ENCODE results near the gene UTS2R.
A peak's percentile ranks its signal among the peaks of the same experiment; 100 is the strongest.

UTS2R gene

DNA sequence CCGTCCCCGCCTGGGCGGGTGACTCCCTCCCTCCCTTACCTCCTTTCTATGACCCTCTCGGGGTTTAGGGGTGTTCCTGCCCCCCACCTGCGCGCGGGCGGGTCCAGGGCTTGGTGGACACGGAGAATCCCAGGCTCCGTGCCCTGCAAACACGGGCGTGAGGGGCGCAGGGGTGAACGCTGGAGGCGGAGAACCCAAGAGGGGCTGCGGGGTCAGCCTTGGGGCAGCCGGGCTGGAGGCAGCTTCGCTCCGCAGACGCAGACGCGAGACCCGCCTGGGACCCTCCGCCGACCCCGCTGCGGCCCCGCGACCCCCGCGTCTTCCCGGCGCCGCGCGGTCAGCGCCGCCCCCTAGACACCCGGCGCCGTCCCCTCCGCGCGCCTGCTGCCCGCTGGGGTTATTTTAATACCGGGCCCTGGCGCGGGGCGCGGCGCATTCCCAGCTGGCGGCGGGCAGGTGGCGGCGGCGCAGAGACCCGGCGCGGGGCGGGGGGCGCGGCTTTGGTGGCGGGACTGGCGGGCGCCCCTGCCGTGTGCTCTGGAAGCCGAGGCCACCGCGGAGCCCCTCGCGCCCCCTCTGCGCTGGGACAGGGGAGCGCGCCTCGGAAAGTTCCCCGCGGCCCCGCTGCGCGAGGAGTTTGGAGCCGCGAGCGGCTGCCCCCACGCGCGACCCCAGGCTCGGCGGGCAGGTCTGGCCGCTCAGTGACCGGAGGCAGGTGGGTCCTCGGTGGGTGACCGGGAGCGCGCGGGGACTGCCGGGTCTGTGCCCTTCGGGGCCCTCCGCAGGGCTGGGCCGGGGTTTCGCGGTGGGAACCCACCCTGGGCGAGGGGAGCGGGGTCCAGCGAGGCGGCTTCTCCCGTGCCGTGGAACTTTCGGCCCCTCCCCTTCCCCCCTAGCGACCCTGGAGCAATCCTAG lies at the start of gene UTS2R:
UTS2R (plus strand) TSS at position 433 of the 916 bp plus-strand sequence. CDS start 2,560 bp downstream, outside the sequence.
- no peak for DNase-seq

DNA sequence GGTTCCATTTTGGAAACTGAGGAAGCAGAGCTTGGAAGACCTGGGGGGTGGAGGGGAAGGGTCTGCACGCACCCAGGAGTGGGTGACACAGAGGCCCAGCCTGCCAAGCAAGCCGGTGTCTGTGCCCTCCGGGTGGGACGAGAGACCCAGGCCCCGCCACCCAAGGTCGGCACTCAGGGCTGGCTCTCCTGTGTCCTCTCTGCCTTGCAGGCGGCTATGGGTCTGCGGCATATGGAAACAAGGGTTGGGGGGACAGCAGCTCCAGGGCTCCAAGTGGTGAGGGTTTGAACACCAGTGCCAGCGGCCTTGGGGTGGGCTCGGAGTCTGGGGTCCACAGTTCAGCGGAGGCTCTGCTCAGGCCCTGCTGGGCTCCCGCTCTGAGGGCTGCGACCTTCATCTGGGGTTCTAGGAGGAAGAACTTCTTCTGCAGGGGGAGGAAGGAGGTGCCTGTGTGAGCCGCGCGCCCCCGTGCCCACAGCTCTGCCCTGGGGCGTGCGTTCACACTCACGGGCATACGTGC lies 49.6 kb upstream of the UTS2R start:
- DNase-seq, result no peak

DNA sequence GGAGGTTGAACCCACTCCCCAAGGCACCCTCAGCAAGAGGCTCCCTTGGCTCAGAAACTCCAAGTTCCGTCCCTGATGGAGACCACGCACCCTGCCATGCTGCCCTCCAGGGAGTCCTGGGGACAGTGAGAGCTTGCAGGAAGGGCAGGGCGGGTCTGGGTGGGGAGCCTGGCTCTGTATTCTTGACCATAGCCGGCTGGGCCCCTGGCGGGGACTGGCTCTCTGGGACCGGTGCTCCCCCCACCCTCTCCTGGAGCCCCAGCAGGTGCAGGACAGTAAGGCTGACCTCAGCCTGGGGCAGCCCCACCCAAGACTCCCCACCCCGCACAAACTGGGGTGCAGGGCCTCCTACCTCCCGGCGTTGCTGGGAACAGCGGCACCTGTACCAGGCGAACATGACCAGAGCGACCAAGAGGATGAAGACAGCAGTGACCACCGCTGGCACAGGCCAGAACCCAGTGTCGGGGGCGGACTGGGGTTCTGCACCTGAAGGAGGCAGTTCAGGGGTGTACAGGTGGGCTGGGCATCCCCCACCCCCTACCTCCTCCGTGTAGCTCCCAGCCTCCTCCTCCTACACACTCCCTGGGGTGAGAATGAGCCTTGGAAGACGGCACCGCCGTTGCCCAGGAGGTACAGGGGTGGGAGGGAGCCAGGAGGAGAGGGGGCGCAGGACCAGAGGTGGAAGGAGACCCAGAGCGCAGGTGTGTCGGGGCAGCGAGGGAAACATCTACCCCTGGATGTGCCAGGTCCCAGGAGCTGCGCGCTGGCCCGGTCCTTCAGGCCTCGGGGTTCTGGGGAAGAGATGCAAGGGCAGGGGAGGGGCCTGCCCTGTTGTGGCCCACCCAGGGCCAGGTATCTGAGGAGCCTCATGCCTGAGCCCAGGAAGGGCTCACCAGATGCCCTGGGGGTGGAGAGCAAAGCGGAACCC lies 48.8 kb upstream of the UTS2R start:
- DNase-seq, result no peak

DNA sequence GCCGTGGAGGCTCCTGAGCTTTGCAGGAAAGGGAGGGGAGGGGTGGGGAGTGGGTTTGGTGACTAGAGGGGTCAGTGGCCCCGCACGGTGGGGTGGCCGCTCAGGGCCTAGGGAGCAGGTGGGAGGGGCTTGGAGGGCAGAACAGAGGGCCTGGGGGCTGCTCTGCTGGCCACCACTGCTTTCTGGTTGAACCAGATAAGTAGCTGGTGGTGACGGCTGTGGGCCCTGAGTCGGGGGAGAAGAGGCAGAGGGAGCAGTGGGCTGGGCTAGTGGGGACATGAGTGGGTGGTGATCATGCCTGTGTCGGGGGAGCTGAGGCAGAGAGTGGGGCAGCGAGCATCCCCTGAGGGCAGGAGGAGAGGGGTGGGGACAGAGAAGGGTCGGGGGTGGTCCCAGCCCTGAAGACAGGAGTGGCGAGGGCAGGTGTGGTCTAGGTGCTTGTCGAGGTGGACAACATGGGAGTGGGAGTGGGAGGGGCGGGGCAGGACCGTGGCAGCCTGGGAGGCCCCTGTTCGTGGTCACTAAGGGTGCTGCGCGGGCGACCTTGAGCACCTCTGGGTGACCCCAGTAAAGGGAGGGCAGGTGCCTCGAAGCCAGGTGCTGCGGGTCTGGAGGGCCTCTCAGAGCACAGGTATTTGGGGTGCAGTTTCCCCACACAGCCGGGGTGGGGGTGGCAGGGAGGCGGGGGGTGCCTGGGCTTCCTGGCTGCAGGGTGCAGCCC lies 47.9 kb upstream of the UTS2R start:
- DNase-seq, result no peak

DNA sequence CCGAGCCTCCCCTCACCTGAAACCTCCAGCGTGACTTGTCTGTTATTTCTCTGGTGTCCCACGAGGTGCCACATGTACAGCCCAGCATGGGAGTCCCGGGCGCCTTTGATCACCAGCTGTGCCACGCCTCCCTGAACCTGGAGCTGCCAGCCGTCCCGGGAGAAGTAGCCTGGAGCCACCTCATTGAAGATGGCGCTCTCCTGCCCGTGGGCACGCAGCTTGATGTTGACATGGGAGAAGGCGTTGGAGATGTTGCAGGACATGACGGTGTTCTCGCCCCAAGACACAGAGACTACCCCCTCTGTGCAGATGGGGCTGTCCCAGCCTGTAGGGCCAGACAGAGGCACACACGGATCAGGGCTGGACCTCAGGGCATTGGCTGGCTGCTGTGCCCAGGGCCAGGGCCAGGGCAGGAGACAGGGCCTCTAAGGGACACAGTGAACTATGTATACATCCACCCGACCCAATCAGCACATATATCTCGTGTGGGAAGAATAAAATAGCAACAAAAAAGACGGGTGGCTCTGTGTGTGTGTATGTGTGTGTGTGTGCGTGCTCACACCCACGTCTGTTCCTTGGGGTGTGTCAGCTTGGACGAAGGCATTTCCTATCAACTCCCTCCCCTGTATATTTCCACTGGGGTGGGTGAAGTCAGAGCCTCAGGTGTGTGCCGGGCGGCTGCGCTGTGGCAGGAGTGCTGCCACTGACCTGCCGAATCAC lies 46.8 kb upstream of the UTS2R start:
- DNase-seq, result no peak

DNA sequence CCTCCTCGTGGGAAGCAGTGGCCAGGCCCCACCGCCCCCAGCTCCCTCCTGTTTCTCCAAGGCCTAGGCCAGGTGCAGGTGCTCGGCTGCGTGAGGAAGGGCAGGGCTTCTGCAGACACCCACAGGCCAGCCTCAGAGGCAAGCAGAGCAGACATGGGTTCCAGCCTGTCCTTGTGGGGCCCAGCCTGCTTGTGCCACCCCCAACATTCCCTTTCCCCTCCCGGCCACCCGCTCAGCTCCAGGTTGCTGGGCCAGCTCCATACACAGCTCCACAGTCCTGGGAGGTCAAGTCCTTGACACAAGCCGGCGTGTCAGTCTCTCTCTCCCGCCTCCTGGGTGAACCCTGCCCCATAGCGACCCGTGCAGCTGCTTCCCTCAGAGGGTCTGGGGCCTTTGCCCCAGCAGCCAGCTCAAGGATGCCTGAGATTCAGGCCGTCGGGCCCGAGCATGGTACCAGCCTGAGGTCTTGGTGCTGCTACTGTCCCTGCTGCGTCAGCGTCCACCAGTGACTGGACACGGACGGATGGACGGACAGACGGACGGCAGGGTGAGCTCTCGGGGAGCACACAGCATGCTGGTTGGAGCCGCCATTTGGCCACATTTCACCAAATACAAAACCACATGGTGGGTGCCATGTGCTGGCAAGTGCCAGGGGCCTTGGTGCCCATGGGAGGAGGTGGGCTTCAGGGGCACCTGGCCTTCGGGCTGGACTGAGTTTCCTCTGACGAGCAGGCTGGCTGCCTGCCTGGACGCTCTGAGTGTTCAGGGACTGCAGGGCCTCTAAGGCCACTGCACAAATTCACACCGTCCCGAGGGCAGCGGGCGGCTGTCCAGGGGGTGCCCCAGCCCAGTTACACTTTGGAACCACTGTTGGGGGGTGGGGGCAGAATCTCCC lies 46.0 kb upstream of the UTS2R start:
- DNase-seq, result no peak

DNA sequence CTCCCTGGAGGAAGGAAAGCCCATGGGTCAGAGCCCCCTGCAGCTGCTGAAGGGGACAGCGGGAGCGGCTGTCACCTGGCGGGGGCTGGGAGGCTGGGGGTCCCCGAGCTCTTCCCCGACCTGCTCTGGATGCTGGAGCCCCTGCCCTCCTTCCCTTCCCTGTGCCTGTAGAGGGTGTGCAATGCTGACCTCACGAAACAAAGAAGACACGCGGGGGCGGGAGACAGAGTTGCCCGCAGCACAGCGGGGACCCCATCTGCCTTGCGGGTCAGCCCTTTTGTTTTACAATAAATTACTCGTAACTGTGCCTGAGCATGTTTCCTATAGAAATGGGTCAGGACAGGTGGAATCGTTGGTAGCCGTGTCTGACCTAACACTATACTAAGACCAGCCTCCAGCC lies 44.3 kb upstream of the UTS2R start:
- no peak for DNase-seq

DNA sequence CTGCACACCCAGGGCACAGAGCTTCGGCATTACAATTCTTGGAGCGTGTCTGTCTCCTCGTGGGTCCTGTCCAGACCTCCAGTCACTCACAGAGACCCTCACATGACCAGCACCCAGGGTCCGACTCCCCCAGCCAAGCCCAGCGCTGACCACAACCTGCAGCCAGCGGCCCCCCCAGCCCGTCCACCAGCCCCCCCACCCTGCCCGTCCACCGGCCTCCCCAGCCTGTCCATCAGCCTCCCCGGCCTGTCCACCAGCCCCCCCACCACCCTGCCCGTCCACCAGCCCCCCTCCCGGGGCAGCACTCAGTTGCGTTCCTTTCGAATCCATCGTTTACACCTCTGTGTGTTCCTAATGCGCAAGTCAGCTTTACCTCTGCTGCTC lies 43.8 kb upstream of the UTS2R start:
- DNase-seq, result no peak

DNA sequence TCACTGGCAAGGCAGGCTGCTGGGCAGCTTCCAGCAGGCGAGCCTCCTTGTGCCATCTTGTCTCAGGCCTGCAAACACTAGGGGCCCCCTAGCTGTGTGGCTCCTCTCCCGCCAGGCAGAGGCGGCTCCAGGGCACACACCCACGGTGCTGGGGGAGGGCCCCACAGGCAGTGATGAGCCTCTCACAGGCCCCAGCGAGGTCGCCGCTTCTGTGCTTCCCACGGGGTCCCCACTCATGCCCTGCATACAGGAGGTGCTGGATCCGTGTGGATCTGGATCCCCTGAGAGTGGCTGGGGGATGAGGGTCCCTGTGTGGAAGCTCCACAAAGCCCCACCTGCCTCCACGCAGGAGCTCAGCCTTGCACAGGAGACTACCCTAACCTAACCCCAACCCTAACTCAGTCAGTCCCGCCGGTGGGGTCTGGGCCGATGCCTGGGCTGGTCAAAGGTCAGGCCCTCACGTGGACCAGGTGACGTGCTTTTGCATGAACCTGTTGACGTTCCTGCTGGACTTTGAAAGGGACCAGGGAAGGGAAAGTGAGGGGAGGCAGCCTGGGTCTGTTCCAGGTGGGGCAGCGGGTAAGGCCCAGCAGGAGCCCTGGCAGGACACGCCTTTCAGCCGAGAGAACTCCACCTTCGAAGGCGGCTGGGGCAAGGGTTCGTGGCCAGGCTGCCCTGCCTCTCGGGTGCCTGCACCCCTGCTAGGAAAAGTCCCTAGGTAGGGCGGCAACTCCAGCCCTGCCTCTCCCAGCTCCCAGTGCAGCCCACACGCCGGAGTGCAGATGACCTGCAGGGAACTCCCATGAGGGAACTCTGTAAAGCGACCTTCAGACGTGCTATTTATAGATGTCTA lies 43.2 kb upstream of the UTS2R start:
- no peak for DNase-seq

DNA sequence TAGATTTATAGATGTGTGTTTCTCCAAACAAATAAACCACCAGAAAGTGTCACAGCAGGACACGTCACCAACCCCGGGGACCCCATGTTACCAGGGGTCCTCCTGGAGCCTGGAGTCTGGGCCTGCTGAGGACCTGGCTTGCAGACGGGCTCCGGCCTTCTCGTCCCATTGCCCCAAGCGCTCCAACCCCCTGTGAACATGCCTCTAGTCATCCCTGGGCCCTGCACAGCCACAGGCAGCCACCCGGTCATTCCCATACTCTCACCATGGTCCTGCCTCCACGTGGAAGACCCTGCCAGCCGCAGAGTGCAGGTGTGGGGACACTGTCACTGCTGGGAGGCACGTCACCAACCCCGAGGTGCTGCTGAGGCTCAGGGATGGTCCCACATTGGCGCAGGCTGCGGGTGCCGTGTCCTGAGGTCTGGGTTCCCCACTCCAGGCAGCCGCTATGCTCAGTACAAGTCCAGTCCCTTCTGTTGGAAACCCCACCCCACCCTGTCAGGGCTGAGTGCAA lies 42.5 kb upstream of the UTS2R start:
- DNase-seq, result no peak

DNA sequence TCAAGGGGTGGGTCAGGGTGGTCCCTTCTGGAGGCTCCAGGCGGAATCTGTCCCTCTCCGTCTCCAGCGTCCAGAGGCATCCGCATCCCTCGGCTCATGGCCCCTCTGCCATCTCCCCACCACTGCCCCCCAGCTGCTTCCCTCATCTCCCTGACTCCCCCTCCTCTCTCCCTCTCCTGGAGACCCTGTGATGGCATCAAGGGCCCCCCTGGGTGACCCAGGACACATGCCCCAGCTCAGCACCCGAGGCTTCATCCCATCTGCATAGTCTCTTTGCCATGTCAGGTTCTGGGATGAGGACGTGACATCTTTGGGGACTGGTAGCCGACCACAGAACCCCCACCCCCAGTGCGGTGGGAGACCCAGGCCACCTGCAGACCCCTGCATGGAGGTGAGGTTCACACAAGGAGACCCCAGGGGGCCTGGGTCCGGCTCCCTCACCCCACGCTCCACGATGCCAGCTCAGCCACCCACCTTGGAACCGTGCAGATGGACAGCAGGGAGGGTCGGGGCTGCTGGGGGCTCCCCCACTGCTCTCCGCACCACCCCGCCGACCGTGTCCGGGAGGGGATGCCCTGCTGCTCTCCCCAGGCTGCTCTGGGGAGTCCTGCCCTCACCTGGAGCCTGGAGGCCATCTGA lies 41.8 kb upstream of the UTS2R start:
- no peak for DNase-seq

DNA sequence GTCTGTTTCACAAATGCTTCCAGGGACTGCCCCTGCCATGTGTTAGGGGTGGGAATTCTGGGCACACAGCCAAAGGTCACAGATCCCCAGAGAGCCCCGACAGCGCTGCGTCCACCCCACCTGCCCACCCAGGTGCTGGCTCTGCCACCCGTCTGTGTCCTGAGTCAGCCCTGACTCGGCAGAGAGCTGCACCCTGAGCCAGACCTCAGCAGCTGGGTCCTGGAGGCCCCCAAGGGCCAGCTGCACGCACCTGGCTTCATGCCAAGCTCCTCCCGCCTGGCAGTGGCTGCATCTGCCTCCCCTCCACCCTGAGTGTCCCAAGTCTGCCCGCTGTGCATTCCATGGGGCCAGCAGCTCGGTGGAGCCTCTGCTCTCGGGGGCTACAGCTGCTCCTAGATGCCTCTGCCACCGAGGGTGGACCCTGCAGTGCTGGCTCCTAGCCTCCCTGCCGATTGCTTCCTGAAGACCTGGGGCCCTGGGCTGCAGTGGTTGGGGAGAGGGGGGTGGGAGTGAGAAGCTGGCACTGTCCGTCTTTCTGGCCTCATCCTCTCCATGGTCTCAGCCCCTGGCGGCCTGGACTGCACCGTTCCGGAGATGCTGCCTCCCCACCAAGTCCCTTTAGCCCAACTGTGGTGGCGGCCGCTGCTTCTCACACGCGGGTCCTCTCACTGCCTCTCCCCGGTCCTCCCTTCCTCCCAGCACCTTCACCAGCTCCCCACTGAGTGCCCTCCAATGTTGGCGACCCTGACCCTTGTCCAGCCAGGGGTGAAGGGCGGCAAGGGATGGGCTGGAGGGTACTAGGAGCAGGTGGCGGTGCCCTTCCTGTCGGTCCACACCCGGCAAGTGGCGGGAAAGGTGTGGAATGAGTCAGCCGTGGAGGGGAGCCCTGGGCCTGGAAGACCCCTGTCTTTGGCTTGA lies 41.0 kb upstream of the UTS2R start:
- DNase-seq, result no peak

DNA sequence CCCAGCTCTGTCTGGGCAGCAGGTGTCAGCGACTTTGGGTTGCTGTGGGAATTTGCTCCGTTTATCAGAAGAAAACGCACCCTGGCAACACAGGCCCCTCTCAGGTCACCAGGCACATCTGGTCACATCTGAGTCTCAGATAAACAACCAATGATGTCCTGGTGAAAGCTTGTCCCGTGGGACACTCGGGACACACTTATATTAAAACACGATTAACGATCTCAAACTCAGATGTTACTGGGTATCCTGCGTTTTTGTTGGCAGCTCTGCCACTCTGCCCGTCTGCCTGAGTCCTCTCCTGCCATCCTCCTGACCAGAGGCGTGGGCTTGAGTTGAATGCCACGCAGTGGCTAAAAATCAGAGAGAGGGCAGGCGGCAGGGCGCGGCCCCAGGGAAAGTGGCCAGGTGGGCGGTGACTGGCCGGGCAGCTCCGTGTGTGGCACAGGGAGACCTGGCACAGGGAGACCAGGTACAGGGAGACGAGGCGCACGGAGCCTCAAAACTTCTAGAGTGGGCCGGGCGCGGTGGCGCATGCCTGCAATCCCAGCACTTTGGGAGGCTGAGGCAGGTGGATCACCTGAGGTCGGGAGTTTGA lies 40.1 kb upstream of the UTS2R start:
- DNase-seq, result no peak

DNA sequence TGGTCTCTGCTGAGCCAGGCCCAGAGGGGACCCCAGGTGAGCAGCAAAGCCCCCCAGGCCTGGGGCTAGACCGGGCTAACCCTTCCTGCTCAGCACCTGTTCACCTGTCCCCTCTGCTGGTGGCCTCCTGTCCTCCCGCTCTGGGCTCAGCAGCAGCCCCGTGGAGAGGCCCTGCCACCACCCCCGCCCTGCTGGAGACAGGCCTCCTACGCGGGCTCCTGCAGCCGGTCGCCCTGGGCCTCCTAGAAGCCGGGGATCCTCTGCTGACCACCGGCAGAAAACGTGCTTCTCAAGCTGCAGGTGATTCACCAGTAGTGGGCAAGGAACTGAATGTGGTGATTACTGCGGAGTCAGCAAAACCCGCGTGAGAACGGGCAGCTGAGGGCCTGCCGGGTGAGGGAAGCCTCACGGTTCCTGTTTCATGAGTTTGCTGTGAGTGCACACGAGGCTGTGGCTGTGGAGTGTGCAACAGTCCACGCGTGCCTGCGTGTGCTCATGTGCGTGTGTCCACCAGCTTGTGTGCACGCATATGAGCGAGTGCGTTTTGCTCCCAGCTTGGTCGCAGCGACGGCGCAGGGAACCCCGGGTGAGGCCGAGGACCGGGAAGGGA lies 38.8 kb upstream of the UTS2R start:
- peak; percentile 44 for DNase-seq

DNA sequence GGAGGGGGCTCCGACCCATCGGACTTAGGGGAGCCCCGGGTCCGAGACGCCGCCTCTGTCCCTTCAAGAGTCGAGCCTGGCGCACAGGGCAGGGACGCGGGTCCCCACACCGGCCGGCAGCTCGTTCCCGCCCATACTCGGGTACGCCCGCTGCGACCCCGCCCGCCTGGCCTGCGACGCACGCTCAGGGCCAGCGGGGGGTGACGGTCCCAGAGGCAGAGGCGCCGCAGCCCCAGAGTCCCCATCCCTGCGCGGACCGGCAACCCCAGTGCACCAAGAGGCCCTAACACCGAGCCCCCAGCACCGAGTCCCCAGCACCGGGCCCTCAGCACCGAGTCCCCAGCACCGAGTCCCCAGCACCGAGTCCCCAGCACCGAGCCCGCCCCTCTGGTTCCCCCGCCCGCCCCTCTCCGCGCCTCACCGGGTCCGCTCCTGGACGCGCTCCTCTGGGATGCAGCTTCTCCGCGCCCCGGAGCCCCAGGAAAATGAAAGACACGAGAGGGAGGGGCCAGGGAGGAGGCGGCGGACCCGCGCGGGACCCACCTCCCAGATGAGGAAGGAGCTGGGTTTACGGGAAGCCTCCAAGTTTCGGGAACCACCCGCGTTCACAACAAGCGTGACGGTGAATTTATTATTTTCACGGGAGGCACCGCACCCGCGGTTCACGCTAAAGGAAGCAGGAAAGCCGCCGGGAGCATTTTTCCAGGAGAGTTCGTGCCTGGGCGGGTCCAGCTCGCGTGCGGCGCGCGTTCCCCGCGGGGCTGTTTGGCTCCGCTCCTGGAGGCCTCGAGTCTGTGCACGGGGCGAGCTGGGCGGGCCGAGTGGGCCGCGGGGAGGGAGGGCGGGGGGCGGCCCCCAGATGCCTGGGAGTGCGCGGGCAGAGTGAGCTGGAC lies 38.0 kb upstream of the UTS2R start, which contains the start of gene SECTM1:
SECTM1 (minus strand) TSS at position 488 of the 893 bp plus-strand sequence. CDS start 6,526 bp downstream, outside the sequence.
- DNase-seq, result peak; percentile 42

DNA sequence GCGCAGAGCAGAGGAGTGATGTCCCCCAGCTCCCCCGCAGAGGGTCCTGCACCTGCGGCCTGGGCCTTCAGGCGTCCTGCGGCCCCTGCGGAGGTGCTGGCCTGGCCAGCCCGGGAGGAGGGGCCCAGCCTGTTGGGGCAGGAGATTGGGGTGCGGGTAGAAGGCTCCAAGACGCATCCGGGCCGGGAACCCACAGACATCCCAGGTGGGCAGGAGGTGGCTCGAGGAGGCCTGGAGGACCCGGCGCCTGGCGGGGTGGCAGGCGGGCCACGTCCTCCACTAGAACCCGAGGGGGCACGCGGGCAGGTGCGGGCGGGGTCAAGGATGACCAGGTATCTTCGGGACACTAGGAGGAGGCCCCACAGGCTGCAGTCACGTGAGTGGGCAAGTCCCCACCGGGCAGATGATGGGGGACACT lies 37.4 kb upstream of the UTS2R start:
- DNase-seq, result no peak

All from CD4-positive, alpha-beta T cell treated with Interleukin-17A for 4 hours (primary cell).